Measurements from ENCODE around the gene TPH2.

Gene TPH2

DNA sequence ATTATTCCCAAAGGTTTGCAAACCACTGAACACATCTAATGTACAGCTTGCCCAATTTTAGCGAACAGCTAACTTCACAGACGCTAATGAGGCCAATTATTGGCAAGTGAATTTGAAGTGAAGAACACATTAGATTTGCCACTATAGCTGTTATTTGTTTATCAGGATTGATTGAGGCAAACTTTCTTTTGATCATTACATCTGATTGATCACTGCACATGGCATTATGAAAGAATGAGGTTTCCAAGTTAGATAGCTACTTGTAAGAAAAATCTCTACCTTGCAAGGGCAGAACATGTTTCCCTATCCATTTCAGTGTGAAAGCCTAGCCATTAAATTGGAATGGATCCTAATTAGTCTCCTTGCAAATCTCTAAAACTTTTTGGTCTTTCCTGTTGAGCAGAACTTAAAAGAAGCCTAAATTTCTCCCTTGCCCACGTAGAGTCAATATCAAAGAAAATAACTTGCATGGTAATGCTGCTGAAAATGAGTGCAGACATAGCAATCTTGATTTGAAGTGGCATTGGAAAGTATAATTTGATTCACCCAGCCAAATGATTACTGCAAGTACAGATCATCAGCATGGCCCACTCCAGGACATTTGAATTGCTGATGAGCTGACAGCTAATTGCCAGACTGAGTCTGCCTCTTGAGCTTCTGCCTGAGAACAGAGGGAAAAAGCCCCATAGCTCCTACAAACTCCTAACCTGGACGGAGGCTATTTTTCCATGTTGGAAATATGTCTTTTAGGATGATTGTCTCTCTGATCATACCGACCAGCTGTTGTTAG lies 98.6 kb downstream of the TPH2 start:
- DNase-seq: no peak

DNA sequence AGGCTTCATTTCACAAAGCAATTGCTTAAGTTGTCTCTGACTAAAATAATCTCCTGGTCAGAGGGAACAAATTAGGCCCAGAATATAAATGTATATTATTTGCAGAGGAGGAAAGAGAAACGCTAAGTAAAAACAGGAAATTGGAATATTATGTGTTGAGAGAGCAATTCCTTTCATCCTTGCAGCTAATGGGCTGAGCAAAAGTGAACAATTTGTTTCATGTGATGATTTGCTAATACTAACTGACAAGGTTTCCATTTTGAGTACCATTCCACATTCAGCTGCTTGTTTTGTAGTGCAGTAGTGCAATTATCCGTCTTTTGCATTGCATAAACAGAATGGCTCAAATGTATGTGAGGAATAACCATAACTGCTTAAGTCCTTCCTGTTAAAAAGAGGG lies 103.2 kb downstream of the TPH2 start:
- no peak for DNase-seq

DNA sequence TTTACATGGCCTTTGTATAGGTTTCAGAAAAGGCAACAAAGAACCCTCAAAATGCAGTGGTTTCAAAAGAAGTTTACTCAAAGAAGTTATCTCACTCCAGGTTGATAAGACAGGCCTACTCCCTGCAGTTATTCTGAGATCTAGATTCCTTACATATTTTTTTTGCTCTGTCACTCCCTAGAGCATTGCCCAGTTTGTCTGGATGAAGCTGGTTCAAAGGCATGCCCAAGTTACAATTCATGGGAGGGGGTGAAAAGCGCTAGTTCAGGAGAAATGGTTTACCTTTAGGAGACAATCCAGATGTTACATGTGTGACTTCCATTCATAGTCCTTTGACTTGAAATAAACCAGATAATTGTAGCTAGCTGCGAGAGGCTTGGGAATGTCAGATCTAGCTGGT lies 115.0 kb downstream of the TPH2 start:
- DNase-seq: no peak

DNA sequence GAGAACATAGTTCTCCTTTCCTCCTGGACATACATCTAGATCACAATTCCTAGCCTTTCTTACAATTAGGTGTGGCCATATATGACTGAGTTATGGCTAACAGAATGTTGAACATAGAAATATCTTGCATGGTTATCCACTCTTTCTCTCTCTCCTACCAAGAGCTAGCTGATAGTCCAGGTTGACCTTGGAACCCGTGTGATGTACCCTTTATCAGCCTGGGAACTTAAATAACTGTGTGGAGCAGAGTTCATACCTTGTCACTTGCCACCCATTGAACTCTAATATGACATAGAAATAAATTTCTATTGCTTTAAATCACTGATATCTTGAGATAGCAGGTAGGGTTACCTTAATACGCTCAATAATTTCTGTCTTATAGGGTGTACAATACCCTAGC lies 115.9 kb downstream of the TPH2 start:
- DNase-seq: no peak

DNA sequence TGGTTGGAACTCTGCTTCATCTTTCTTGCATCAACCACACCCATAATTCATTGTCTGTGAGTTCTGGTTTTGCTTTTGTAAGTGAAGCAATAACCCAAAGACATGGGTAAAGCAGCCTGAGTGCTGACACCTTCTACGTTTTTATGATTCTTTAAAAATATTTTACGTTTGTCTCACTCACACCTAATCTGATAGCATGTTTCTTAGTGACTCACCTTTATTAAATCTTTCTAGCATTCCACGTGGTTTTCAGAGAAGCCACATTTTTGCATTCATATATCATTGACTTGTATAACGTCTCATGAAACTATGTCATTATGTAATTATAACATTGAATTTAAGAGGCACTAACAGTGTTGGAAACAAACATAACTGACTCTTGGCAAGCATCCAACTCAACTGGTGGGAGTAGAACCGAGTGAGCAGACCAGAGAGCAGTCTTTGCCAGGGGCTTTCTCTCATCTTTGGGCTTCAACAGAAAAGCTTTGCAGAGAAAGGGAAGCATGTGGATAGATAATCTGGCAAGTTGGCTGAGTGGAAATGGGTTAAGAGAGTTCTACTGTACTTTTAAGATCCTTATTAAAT lies 118.8 kb downstream of the TPH2 start:
- no peak for DNase-seq

DNA sequence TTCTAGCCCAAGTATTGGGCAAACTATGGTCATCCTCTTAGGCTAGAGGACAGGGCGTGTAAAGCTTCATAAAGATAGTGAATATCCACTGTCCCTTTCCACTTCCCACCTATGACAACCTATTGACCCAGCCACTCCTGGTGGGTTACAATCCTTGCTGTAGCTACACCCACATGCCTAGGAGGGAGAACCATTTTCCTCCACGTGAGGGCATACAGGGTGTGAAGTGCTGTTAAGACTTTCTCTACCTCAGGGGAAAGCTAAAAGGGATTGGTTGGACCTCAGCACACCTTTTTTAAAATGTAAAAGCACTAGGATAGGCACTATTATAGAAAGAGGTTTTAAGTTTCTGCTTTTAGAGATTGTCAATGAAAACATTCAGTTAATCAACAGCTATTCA lies 124.4 kb downstream of the TPH2 start:
- DNase-seq: no peak

DNA sequence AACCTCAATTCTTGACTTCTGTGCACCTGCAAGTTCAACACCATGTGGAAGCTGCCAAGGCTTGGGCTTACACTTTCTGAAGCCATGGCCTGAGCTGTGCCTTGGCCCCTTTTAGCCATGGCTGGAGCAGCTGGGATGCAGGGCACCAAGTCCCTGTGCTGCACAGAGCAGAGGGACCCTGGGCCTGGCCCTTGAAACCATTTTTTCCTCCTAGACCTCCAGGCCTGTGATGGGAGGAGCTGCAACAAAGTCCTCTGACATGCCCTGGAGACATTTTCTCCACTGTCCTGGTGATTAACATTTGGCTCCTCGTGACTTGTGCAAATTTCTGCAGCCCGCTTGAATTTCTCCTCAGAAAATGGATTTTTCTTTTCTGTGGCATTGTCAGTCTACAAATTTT lies 132.4 kb downstream of the TPH2 start:
- DNase-seq: no peak

DNA sequence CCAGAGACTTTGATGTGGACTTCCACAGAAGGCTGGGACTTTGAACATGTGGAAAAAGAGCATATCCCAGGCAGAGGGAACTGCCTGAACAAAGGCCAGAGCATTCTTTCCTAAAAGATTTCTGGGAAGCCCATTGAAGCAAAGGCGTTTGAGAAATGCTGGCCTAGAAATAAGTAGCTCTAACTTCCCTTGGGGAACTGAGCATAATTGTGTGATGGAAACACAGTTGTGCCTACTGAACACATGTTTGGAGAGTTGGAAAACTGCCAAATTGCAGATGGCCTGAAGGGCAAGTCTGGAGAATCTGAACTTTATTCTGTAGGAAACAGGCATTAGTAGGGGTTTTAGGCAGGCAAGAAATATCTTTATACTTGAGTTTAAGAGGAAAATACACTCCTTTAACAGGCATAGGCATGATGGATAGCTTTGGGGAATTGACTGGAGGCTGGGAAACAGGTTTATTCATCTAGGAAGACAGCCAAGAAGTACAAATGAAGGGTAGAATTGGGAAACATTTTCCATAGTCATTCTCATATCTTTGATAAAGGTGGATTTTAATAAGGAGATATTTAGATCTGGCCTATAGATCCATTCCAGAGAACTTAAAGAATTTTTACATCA lies 134.1 kb downstream of the TPH2 start:
- no peak for DNase-seq

DNA sequence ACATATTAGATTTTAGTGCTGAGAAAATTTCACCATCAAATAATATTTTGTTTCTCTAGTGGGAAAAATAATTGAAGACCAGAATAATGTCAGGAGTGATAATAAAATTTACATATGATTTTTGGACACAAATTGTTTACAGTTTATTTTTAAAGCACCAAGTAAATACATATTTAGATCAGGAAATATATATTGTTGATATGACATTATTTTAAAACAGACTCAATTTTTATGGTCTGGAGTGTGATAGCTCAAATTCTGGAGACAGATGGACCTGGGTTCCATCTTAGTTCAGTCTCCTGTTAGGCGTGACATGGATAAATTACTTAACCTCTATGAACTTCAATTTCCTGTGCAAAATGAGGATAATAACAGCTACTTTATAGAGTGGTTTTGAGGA lies 135.4 kb downstream of the TPH2 start:
- no peak for DNase-seq

DNA sequence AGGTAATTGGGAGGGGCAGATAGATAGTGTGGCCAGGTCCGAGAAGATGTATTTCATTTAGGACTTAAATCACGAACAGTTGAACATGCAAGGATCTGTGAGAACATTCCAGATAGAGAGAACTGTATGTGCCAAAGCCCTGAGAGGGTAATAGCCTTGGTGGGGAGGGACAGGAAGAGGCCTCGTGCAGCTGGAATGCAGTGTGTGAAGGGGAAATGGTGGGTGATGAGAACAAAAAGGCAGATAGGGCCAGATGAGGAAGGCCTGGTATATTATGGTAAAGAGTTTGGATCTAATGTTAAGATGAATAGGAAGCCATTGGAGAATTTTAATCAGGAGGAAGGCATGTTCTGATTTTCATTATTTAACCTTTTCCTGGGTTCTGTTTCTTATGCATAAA lies 136.3 kb downstream of the TPH2 start:
- DNase-seq: no peak

DNA sequence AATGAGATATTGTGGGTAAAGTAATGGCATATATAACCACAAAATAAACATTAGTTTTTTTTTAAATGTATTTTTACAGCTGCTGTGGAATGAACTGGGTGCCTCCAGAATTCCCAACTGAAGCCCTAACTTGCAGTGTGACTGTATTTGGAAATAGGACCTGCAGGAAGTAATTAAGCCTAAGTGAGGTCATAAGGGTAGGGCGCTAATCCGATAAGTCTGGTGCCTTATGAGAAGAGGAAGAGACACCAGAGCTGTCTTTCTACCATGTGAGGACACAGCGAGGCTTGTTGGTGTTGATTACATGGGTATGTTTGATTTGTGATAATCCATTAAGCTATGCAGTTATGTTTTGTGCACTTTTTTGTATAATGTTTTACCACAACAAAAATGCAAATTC lies 136.8 kb downstream of the TPH2 start:
- no peak for DNase-seq

DNA sequence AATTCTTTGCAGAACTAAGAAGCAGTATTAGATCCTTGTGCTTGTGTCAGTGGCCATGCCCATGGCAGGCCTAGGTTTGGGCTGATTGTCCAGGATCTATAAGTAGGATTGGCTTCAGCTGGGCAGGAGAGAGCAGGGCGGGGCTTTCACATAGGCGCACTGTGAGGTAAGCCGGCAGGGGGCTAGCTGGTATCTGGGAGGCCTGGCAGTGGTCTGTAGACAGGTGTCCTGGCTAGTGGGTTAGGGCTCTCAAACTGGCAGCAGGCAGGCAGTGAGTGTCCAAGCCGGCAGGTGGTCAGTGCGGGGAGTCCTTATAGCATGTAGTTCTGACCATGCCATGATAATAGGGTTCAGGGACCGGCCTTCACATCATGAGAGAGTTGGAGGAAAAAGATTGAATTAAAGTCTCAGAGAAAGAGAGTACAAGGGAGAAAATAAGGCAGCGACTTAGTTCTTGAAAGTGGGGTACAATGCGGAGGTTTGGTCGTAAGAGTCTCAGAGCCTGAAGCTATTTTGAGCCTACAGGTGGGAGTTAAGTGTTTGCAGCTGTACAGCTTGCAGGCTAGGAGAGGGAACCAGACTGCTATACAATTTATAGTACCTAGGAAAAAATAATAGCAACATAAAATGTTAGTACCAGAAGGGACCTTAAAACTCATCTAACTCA lies 137.4 kb downstream of the TPH2 start:
- DNase-seq: no peak

DNA sequence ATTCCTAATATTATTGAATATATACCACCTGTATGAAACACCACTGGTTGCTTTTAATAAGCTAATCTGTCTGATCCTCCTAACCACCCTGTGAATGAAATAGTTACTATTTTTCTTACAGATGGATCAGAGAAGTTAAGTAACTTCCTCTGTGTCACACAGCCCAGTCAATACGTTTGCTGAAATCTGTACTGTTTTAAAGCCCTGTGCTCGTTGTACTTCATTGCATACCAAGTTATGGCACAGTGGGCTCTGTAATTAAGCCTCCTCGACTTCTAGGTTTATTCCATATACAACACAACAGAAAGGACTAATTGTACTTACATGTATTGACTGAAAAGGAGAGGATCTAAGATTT lies 137.9 kb downstream of the TPH2 start:
- no peak for DNase-seq

DNA sequence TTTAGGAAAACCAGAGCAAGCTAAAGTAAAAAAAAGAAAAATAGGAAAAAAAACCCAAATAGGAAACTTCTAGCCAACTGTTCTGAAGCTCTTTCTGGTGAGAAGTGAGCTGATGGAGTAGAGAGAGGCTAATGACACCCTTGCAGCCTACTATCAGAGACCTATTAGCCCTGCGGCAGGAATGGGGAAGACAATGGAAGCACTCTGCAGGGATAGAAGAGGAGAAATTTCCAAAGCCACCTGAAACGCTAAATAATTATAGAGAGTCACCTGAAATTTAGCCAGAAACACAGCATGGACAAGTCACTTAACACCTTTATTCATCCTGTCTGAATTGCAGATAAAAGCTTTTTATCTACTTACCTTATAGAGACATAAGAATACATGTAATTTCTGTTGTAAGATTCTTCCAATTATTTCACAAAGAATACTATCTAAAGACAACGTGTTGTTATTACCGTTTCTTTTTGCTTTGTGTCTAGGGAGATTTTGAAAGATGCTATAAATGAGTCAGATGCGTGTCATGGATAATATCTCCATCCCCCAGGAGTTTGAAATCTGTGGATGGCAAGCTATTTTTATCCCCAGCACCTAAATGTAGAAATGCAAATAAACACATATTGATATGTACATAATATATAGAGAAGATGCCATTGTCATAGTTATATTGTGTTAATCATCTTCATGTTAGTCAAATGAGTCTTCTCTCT lies 138.6 kb downstream of the TPH2 start:
- DNase-seq: no peak

DNA sequence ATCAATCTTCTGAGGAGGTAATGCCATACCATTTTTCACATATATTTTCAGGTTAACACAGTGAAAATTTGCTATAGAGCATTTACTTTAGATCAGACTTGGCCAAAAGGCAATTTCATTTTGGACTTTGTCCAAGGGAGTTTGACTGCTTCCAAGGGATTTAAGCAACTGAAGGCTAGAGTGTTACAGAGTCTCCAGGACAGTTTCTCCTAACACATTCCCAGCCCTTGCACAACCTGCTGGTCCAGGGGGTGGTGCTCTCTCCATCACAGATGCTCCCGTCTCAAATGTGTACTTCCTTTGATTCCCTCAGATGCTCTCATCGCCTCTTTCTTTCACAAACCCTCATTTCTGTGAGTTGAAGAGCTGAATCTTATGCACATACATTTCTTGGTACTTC lies 143.1 kb downstream of the TPH2 start:
- no peak for DNase-seq

Measured in suppressor macrophage treated with lipopolysaccharide for 4 hours (primary cell).